ENCODE results near the gene AGXT.
A peak's percentile ranks its signal among the peaks of the same experiment; 100 is the strongest.

The AGXT gene

GRCh38 chr2:240899468-240899865 is 30.8 kb downstream of the AGXT start:
- no peak for DNase-seq

- no peak for DNase-seq
These were observed 31.7 kb downstream of the AGXT start for GRCh38 chr2:240900141-240900860.

- no peak for DNase-seq
These were observed 33.5 kb downstream of the AGXT start for GRCh38 chr2:240901986-240902614.

- no peak for DNase-seq
These were observed 34.0 kb downstream of the AGXT start for GRCh38 chr2:240902615-240903041.

GRCh38 chr2:240903191-240904060 is 34.8 kb downstream of the AGXT start:
- DNase-seq = no peak

- no peak for DNase-seq
These were observed 35.9 kb downstream of the AGXT start for GRCh38 chr2:240904216-240905175.

- DNase-seq = no peak
These were observed 36.7 kb downstream of the AGXT start for GRCh38 chr2:240905176-240905781.

GRCh38 chr2:240906141-240906910 is 37.7 kb downstream of the AGXT start, which contains the start of gene CROCC2:
TSS of gene CROCC2 (plus strand) at chr2:240906336. CDS start at chr2:240906514, 178 bp downstream.
- DNase-seq = no peak

GRCh38 chr2:240906911-240907590 is 38.4 kb downstream of the AGXT start:
- DNase-seq = no peak

- no peak for DNase-seq
These were observed 40.8 kb downstream of the AGXT start for GRCh38 chr2:240909216-240909974.

GRCh38 chr2:240911641-240912265 is 43.1 kb downstream of the AGXT start:
- DNase-seq = peak; percentile 1

GRCh38 chr2:240912878-240913809 is 44.5 kb downstream of the AGXT start:
- DNase-seq = no peak

GRCh38 chr2:240913810-240914644 is 45.4 kb downstream of the AGXT start:
- peak; percentile 64 for DNase-seq

- DNase-seq = no peak
These were observed 46.3 kb downstream of the AGXT start for GRCh38 chr2:240914645-240915525.

- no peak for DNase-seq
These were observed 47.1 kb downstream of the AGXT start for GRCh38 chr2:240915526-240916341.

Measured in OCI-M1 (cell line).